HG02943 (cell line): ENCODE measurements around the gene OR5H15.
"Not testable (repeated sequence)": the region's sequence is repeated elsewhere in the genome, so short reads cannot be mapped to it uniquely, and the experiment has no call there.

ENCODE experiments used
- ATAC-seq: cut with Tn5 transposase; IDR thresholded peaks from one replicate; pipeline ENCODE4 v1.9.1; 2021; ENCODE audit warnings: mild to moderate bottlenecking, low read depth, moderate library complexity; ENCODE audit not compliant: unreplicated experiment

Gene OR5H15

GRCh38 chr3:98166396-98166795, at the start of gene OR5H15:
Gene OR5H15 (plus strand): TSS chr3:98166696. CDS start chr3:98168700, 2,004 bp downstream.
- no peak for ATAC-seq

GRCh38 chr3:98130421-98130820, 36.1 kb upstream of the OR5H15 start, which contains the start of gene OR5H1:
Gene OR5H1 (plus strand): TSS chr3:98130721. CDS start chr3:98132698, 1,977 bp downstream.
- no peak for ATAC-seq

- ATAC-seq = no peak
Observed at GRCh38 chr3:98136631-98137030, 29.9 kb upstream of the OR5H15 start.

GRCh38 chr3:98137826-98138557, 28.5 kb upstream of the OR5H15 start:
- not testable (repeated sequence) for ATAC-seq

GRCh38 chr3:98140531-98140930, 26.0 kb upstream of the OR5H15 start:
- no peak for ATAC-seq

GRCh38 chr3:98147179-98147578, 19.3 kb upstream of the OR5H15 start, which contains the start of gene OR5H14:
Gene OR5H14 (plus strand): TSS chr3:98147479. CDS start chr3:98149386, 1,907 bp downstream.
- ATAC-seq = no peak

GRCh38 chr3:98148751-98149150, 17.7 kb upstream of the OR5H15 start:
- no peak for ATAC-seq

GRCh38 chr3:98149456-98149855, 17.0 kb upstream of the OR5H15 start:
- not testable (repeated sequence) for ATAC-seq

- ATAC-seq = no peak
Observed at GRCh38 chr3:98151241-98151640, 15.3 kb upstream of the OR5H15 start.

GRCh38 chr3:98171071-98171470, 4.6 kb downstream of the OR5H15 start:
- ATAC-seq = no peak

GRCh38 chr3:98172621-98173020, 6.1 kb downstream of the OR5H15 start:
- no peak for ATAC-seq

- no peak for ATAC-seq
Observed at GRCh38 chr3:98180319-98180890, 13.9 kb downstream of the OR5H15 start.

GRCh38 chr3:98182196-98182595, 15.7 kb downstream of the OR5H15 start:
- ATAC-seq = no peak

- no peak for ATAC-seq
Observed at GRCh38 chr3:98185180-98185579, 18.7 kb downstream of the OR5H15 start.

GRCh38 chr3:98188545-98188944, 22.0 kb downstream of the OR5H15 start:
- no peak for ATAC-seq

GRCh38 chr3:98190911-98191310, 24.4 kb downstream of the OR5H15 start:
- not testable (repeated sequence) for ATAC-seq

- not testable (repeated sequence) for ATAC-seq
Observed at GRCh38 chr3:98196293-98196692, 29.8 kb downstream of the OR5H15 start.

GRCh38 chr3:98199020-98199419, 32.5 kb downstream of the OR5H15 start:
- ATAC-seq = no peak

- no peak for ATAC-seq
Observed at GRCh38 chr3:98209244-98209643, 42.7 kb downstream of the OR5H15 start.

GRCh38 chr3:98213276-98213675, 46.8 kb downstream of the OR5H15 start:
- no peak for ATAC-seq

GRCh38 chr3:98215051-98215450, 48.6 kb downstream of the OR5H15 start:
- no peak for ATAC-seq
